ENCODE results near the gene SUN1. TPM values are rescaled to one million over a fixed set of nuclear protein-coding genes. Genes with fewer than 3 reads are reported as not detected.
A peak's percentile ranks its signal among the peaks of the same experiment; 100 is the strongest.

The SUN1 gene
- total and polyA plus RNA-seq, 12 donors = 69.2 to 211 (median 183) TPM

- Histone ChIP-seq H3K9me3 (no peaks in the 10 kb centered on the region), H3K27ac (peak overlapping the region; percentile 78 to 97 (median 92)), H3K4me3 (peak overlapping the region in 2 of 10 donors; percentile 34 to 36), H3K27me3 (no peaks in the 10 kb centered on the region), H3K4me1 (peaks cover 43 to 100% (median 79%) of the 10 kb centered on the region in 9 donors), H3K36me3 (peaks cover 0 to 37% (median 0%) of the 10 kb centered on the region in 9 donors)
- intact Hi-C loops (cut with DNase I) = loop anchor here in 5 of 10 donors (5.0 to 10.0 kb wide), 4 partner anchors 34 to 48 kb away; no protein-coding TSS in a partner anchor
- ATAC-seq (no peak), DNase-seq (no peak)
- 86 to 88% methylated on average over 15 of the region's 15 CpGs for WGBS, 2 donors
- TF ChIP-seq CTCF (IDR thresholded peaks at IDR 0.05) = no peak
These were observed 720 bp downstream of the SUN1 start for GRCh38 chr7:832968-833424.

GRCh38 chr7:833601-834258 lies 1.5 kb downstream of the SUN1 start:
- no peak overlapping the region for H3K4me3 ChIP-seq
- no peaks in the 10 kb centered on the region for H3K9me3 ChIP-seq
- no peak for DNase-seq
- WGBS, 2 donors = 77 to 80% methylated on average over 8 of the region's 8 CpGs
- peaks cover 0 to 42% (median 0%) of the 10 kb centered on the region in 9 donors for H3K36me3 ChIP-seq
- no peak for ATAC-seq
- H3K27ac ChIP-seq = peak overlapping the region in 9 of 10 donors; percentile 79 to 97 (median 92)
- H3K27me3 ChIP-seq = no peaks in the 10 kb centered on the region
- TF ChIP-seq CTCF (IDR thresholded peaks at IDR 0.05) = no peak
- peaks cover 40 to 100% (median 81%) of the 10 kb centered on the region in 9 donors for H3K4me1 ChIP-seq
- intact Hi-C loops (cut with DNase I) = loop anchor here in 5 of 10 donors (5.0 to 10.0 kb wide), 4 partner anchors 34 to 49 kb away; no protein-coding TSS in a partner anchor

GRCh38 chr7:834277-834676 lies 2.0 kb downstream of the SUN1 start:
- peaks cover 40 to 99% (median 79%) of the 10 kb centered on the region in 9 donors for H3K4me1 ChIP-seq
- H3K9me3 ChIP-seq = no peaks in the 10 kb centered on the region
- H3K27ac ChIP-seq = peak overlapping the region in 9 of 10 donors; percentile 5 to 97 (median 92)
- no peak for TF ChIP-seq CTCF (IDR thresholded peaks at IDR 0.05)
- H3K4me3 ChIP-seq = no peak overlapping the region
- H3K36me3 ChIP-seq = peaks cover 0 to 47% (median 5%) of the 10 kb centered on the region in 9 donors
- no peak for DNase-seq
- WGBS, 2 donors = 82 to 91% methylated on average over 12 of the region's 12 CpGs
- H3K27me3 ChIP-seq = no peaks in the 10 kb centered on the region
- intact Hi-C loops (cut with DNase I) = loop anchor here in 5 of 10 donors (5.0 to 10.0 kb wide), 4 partner anchors 33 to 49 kb away; no protein-coding TSS in a partner anchor
- no peak for ATAC-seq

- intact Hi-C loops (cut with DNase I) = loop anchor here in 4 of 10 donors (5.0 to 10.0 kb wide), 3 partner anchors 37 to 50 kb away; no protein-coding TSS in a partner anchor
- no peaks in the 10 kb centered on the region for H3K27me3 ChIP-seq
- ATAC-seq (no peak), DNase-seq (no peak)
- H3K9me3 ChIP-seq = no peaks in the 10 kb centered on the region
- peaks cover 36 to 92% (median 71%) of the 10 kb centered on the region in 9 donors for H3K4me1 ChIP-seq
- WGBS, 2 donors = 93 to 96% methylated on average over 12 of the region's 12 CpGs
- H3K36me3 ChIP-seq = peaks cover 0 to 54% (median 12%) of the 10 kb centered on the region in 9 donors
- peak overlapping the region in 7 of 10 donors; percentile 71 to 97 (median 92) for H3K27ac ChIP-seq
- no peak overlapping the region for H3K4me3 ChIP-seq
- no peak for TF ChIP-seq CTCF (IDR thresholded peaks at IDR 0.05)
These were observed 2.7 kb downstream of the SUN1 start for GRCh38 chr7:835021-835420.

All from heart right ventricle (tissue), 16 donors.